K562 (cell line): ENCODE results near the gene MEGF10. TPM values are rescaled to one million over a fixed set of nuclear protein-coding genes. Genes with fewer than 3 reads are reported as not detected.
A peak's percentile ranks its signal among the peaks of the same experiment; 100 is the strongest.

ENCODE experiments used
- ATAC-seq: fragments of 200-7000 bp; cut with Tn5 transposase; 3 replicates; pipeline ENCODE4 v1.9.1; 2020; ENCODE audit warnings: moderate library complexity
- BruUV-seq: library from RNA; stranded (reverse); fragments of 400-500 nt; replicated peaks from 2 replicates; lab custom pipeline; 2021; lab: Mats Ljungman, UMichigan
- CTCF ChIA-PET: fragments of 300-600 bp; formaldehyde crosslinking; extraction: SDS; loops from one replicate; lab custom pipeline; 2021; ENCODE audit warnings: low intra/inter-chr PET ratio; lab: Yijun Ruan, JAX
- POLR2A ChIA-PET: fragments of 300-600, 350-650 bp; sonication (Branson Sonifier 250); formaldehyde crosslinking; extraction: SDS; loops from one replicate; lab custom pipeline; 2021; ENCODE audit warnings: antibody characterized with exemption, inconsistent platforms; lab: Yijun Ruan, JAX
- DNase-seq, 4 experiments: peaks; one replicate each; pipeline versions ENCODE4 v3.0.0 to v3.0.0-alpha.2; 2011 to 2018; ENCODE audit warnings: low spot score in 3 of 4, mixed read lengths in 3 of 4; ENCODE audit errors: extremely low read depth in 1 of 4
- FAIRE-seq: peaks from 2 replicates; lab custom pipeline; 2011; peaks lifted over from hg19 to GRCh38; lab: Jason Lieb, UNC
- H2AFZ ChIP-seq: 2 replicates; pipeline ENCODE4 v1.6.0; 2011; ENCODE audit warnings: low read depth, low read length, control low read depth, inconsistent platforms
- H3K27ac ChIP-seq: fragments of 200-600 bp; 3 replicates; pipeline ENCODE4 v1.8.0; 2011; ENCODE audit warnings: low read depth, mild to moderate bottlenecking, control low read depth, inconsistent platforms, low read length, moderate library complexity, mixed read lengths; ENCODE audit errors: extremely low read depth
- H3K27me3 ChIP-seq, 2 experiments: fragments of 300-600 bp in 1 of 2; 2 replicates in 1 of 2; 3 replicates in 1 of 2; pipeline versions ENCODE4 v1.6.0 to v1.8.0; 2011; ENCODE audit warnings: inconsistent platforms in 2 of 2, low read length in 2 of 2, mild to moderate bottlenecking in 1 of 2, mixed read lengths in 1 of 2, moderate library complexity in 1 of 2; ENCODE audit not compliant: control insufficient read depth in 2 of 2, insufficient read depth in 2 of 2
- H3K36me3 ChIP-seq: fragments of 300-600 bp; 3 replicates; pipeline ENCODE4 v1.8.0; 2011; ENCODE audit warnings: mild to moderate bottlenecking, low read length, inconsistent platforms; ENCODE audit not compliant: control insufficient read depth, insufficient read depth
- H3K4me1 ChIP-seq, 2 experiments: fragments of 200-600 bp in 1 of 2; replicated peaks in 1 of 2; 2 replicates in 1 of 2; 3 replicates in 1 of 2; pipeline versions ENCODE4 v1.5.1 to v1.8.0; 2011; ENCODE audit warnings: inconsistent platforms in 2 of 2, low read length in 2 of 2, mild to moderate bottlenecking in 1 of 2, mixed read lengths in 1 of 2, moderate library complexity in 1 of 2; ENCODE audit not compliant: control insufficient read depth in 2 of 2, insufficient read depth in 2 of 2
- H3K4me2 ChIP-seq: 2 replicates; pipeline ENCODE4 v1.6.1; 2011; ENCODE audit warnings: low read length, control low read depth, inconsistent platforms, mixed read lengths; ENCODE audit not compliant: insufficient read depth
- H3K4me3 ChIP-seq: fragments of 200-600 bp; sonication (generic), shearing (Covaris generic); 2 replicates; pipeline ENCODE4 v1.5.1; 2016; ENCODE audit warnings: control low read depth, inconsistent platforms
- H3K79me2 ChIP-seq: fragments of 200-600 bp; 3 replicates; pipeline ENCODE4 v1.8.0; 2011; ENCODE audit warnings: low read length, inconsistent platforms; ENCODE audit not compliant: control insufficient read depth, insufficient read depth
- H3K9ac ChIP-seq, 2 experiments: 2 replicates each; pipeline versions ENCODE4 v1.6.0 to v1.6.1; 2011; ENCODE audit warnings: low read depth in 2 of 2, low read length in 2 of 2, control low read depth in 1 of 2, inconsistent platforms in 1 of 2, mild to moderate bottlenecking in 1 of 2, mixed read lengths in 1 of 2; ENCODE audit not compliant: insufficient read depth in 1 of 2
- H3K9me1 ChIP-seq: one replicate; pipeline ENCODE4 v1.6.0; 2011; ENCODE audit warnings: inconsistent platforms, mild to moderate bottlenecking, low read length, moderate library complexity; ENCODE audit not compliant: control insufficient read depth, insufficient read depth
- H3K9me3 ChIP-seq: replicated peaks from 2 replicates; pipeline ENCODE4 v1.5.1; 2011; ENCODE audit warnings: low read depth, low read length, inconsistent platforms; ENCODE audit not compliant: control insufficient read depth, insufficient read depth
- H4K20me1 ChIP-seq: replicated peaks from 2 replicates; pipeline ENCODE4 v1.6.1; 2011; ENCODE audit warnings: low read length, inconsistent platforms, mixed read lengths; ENCODE audit not compliant: control insufficient read depth, insufficient read depth
- CBX5 ChIP-seq: IDR thresholded peaks from 2 replicates; pipeline ENCODE4 v1.6.1; 2014; ENCODE audit warnings: low read depth, borderline replicate concordance
- E2F3 ChIP-seq: fragments of 250-450 bp; sonication (Bioruptor Pico); IDR thresholded peaks from 2 replicates; pipeline ENCODE4 v1.4.0; 2020; ENCODE audit warnings: mild to moderate bottlenecking
- MAFG ChIP-seq: fragments of 450-650 bp; conservative IDR thresholded peaks from 2 replicates; pipeline ENCODE4 v1.6.1; 2016; ENCODE audit warnings: missing genetic modification characterization, missing compliant biosample characterization
- MXD1 ChIP-seq: fragments of 250-450 bp; sonication (Bioruptor Pico); IDR thresholded peaks from 2 replicates; pipeline ENCODE4 v1.8.0; 2021; ENCODE audit warnings: borderline replicate concordance, mild to moderate bottlenecking, moderate library complexity; ENCODE audit not compliant: poor library complexity, severe bottlenecking
- SMAD2 ChIP-seq: fragments of 150-350 bp; IDR thresholded peaks from 2 replicates; pipeline ENCODE4 v1.6.1; 2014; ENCODE audit warnings: low read depth, mild to moderate bottlenecking, low read length
- WGBS: fragments of 100-300 bp; shearing (Covaris generic); methylation state at CpG from one replicate; pipeline ENCODE4 v1.1.6; 2016; ENCODE audit warnings: low coverage, mixed read lengths; ENCODE audit not compliant: insufficient coverage; ENCODE audit errors: missing lambda C conversion rate; 5-methylcytosine and 5-hydroxymethylcytosine counted together
- in situ Hi-C: fragments of 300-500 bp; cut with MboI; formaldehyde crosslinking; loops from 4 replicates; pipeline ENCODE4 v1.15.0; 2018; ENCODE audit warnings: inconsistent platforms, mixed read lengths
- intact Hi-C: fragments of 100-400 bp; cut with micrococcal nuclease; formaldehyde crosslinking; loops from 2 replicates; pipeline ENCODE4 v1.14.2; 2022
- polyA plus RNA-seq, 8 experiments: library from polyadenylated mRNA; depleted of rRNA in 4 of 8; stranded (reverse) in 5 of 8; unstranded in 3 of 8; fragments of >200 nt; fragmentation: Nextera tagmentation in 2 of 8; fragmentation: Illumina TruSeq in 1 of 8; extraction: Ambion mirVana in 2 of 8; extraction: Trizol in 1 of 8; gene quantifications; 2 replicates each; pipeline versions ENCODE4 v1.2.1 to v1.2.3, GENCODE V29; 2011 to 2014; ENCODE audit warnings: inconsistent platforms in 1 of 8, missing spikeins in 1 of 8
- total RNA-seq, 7 experiments: library from RNA; depleted of rRNA in 6 of 7; stranded (reverse); fragments of >200 nt in 6 of 7; fragmentation: Illumina TruSeq in 2 of 7; extraction: Trizol in 2 of 7; gene quantifications; 2 replicates each; pipeline versions ENCODE4 v1.2.1 to v1.2.3, GENCODE V29; 2011 to 2021; ENCODE audit warnings: low replicate concordance in 1 of 7

MEGF10 gene
- total and polyA plus RNA-seq, 9 of the 15 experiments (the other 6 are each of a cell fraction or from before 2014, with no cell fraction given) = 0.07 TPM; not detected in 8

- Histone ChIP-seq H3K4me3 (no peak overlapping the region), H3K27ac (no peak overlapping the region), H2AFZ (no peak overlapping the region), H4K20me1 (no peaks in the 10 kb centered on the region), H3K36me3 (no peaks in the 10 kb centered on the region), H3K27me3 (no peaks in the 10 kb centered on the region), H3K79me2 (no peaks in the 10 kb centered on the region), H3K9me3 (no peaks in the 10 kb centered on the region), H3K9ac (no peak overlapping the region), H3K9me1 (no peaks in the 10 kb centered on the region), H3K4me2 (no peak overlapping the region), H3K4me1 (no peaks in the 10 kb centered on the region)
- BruUV-seq = no TSS peak
- in situ Hi-C loops = no loop called here
- TF ChIP-seq SMAD2 (no peak), E2F3 (CRISPR knock-in tag) (no peak), CBX5 (0 out of 2 replicates have a peak, but pooled peaks have one; percentile 51), MAFG (tag) (no peak), MXD1 (CRISPR knock-in tag) (no peak)
- FAIRE-seq (no peak), ATAC-seq (no peak), DNase-seq (no peak)
- WGBS = 0% methylated on average over 3 of the region's 3 CpGs
- POLR2A ChIA-PET = no interaction called here
- intact Hi-C loops = no loop called here
- CTCF ChIA-PET = interaction anchor here (0.6 kb wide), 1 partner anchor 134 kb away, joined by 3 read pairs; no protein-coding TSS in a partner anchor
These were observed 35.8 kb upstream of the MEGF10 start for GRCh38 chr5:127254729-127255284.
